HG03469 (cell line): ENCODE data around the gene TCF4.

Experiments used
- ATAC-seq: cut with Tn5 transposase; IDR thresholded peaks from one replicate; pipeline ENCODE4 v1.9.1; 2021; ENCODE audit warnings: mild to moderate bottlenecking, moderate library complexity, moderate number of reproducible peaks; ENCODE audit not compliant: unreplicated experiment

TCF4 gene

GRCh38 chr18:55587418-55588110 is 428 bp downstream of the TCF4 start:
- ATAC-seq = no peak

- no peak for ATAC-seq
Measured at GRCh38 chr18:55585920-55586561, 2.0 kb downstream of the TCF4 start.

- ATAC-seq = no peak
Measured at GRCh38 chr18:55585065-55585919, 2.7 kb downstream of the TCF4 start.

- no peak for ATAC-seq
Measured at GRCh38 chr18:55584201-55584600, 3.8 kb downstream of the TCF4 start.

GRCh38 chr18:55582325-55582724 is 5.7 kb downstream of the TCF4 start:
- no peak for ATAC-seq

- ATAC-seq = no peak
Measured at GRCh38 chr18:55579501-55580270, 8.3 kb downstream of the TCF4 start.

- ATAC-seq = no peak
Measured at GRCh38 chr18:55577812-55578539, 10.0 kb downstream of the TCF4 start.

GRCh38 chr18:55576001-55576400 is 12.0 kb downstream of the TCF4 start:
- no peak for ATAC-seq

- ATAC-seq = no peak
Measured at GRCh38 chr18:55575066-55575465, 12.9 kb downstream of the TCF4 start.

GRCh38 chr18:55573386-55573785 is 14.6 kb downstream of the TCF4 start:
- no peak for ATAC-seq

GRCh38 chr18:55570966-55571365 is 17.0 kb downstream of the TCF4 start:
- ATAC-seq = no peak

GRCh38 chr18:55566456-55566935 is 21.5 kb downstream of the TCF4 start:
- no peak for ATAC-seq

GRCh38 chr18:55559739-55560138 is 28.3 kb downstream of the TCF4 start:
- no peak for ATAC-seq

GRCh38 chr18:55557211-55557610 is 30.8 kb downstream of the TCF4 start:
- no peak for ATAC-seq

- ATAC-seq = no peak
Measured at GRCh38 chr18:55555395-55556027, 32.5 kb downstream of the TCF4 start.

- ATAC-seq = no peak
Measured at GRCh38 chr18:55552526-55553189, 35.3 kb downstream of the TCF4 start.

GRCh38 chr18:55551227-55551626 is 36.8 kb downstream of the TCF4 start:
- ATAC-seq = no peak

GRCh38 chr18:55550471-55550870 is 37.5 kb downstream of the TCF4 start:
- ATAC-seq = no peak

- ATAC-seq = no peak
Measured at GRCh38 chr18:55549474-55550104, 38.4 kb downstream of the TCF4 start.
